DMS153 (cell line): ENCODE results near the gene AKR1C1.
"Not testable (repeated sequence)": the region's sequence is repeated elsewhere in the genome, so short reads cannot be mapped to it uniquely, and the experiment has no call there.

Experiments
- DNase-seq: peaks from one replicate; lab custom pipeline; 2025; lab: John Stamatoyannopoulos, UW

The AKR1C1 gene

DNA sequence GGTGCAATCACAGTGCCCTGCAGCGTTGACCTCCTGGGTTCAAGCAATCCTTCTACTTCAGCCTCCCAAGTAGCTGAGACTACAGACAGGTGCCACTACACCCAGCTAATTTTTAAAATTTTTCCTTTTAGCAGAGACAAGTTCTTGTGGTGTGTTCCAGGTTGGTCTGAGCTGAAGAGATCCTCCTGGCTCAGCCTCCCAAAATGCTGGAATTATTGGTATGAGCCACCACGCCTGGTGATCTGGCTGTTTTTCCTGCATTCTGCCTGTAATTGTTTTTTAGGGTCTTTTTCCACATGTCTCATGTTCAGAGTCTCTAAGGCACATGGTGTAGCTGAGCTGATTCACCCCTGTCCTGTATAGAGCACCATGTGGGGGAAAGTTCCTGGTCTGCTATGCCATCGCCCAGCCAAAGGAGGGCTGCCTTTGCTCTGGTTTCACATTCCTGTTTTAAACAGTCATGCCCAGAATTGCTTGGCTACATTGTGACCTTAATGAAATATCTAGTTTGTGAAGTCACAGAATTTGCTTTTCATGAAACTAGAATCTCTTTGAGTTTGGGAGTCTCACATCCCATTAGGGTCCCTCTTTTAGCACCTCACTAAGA, 55.6 kb downstream of the AKR1C1 start:
- DNase-seq, result not testable (repeated sequence)

DNA sequence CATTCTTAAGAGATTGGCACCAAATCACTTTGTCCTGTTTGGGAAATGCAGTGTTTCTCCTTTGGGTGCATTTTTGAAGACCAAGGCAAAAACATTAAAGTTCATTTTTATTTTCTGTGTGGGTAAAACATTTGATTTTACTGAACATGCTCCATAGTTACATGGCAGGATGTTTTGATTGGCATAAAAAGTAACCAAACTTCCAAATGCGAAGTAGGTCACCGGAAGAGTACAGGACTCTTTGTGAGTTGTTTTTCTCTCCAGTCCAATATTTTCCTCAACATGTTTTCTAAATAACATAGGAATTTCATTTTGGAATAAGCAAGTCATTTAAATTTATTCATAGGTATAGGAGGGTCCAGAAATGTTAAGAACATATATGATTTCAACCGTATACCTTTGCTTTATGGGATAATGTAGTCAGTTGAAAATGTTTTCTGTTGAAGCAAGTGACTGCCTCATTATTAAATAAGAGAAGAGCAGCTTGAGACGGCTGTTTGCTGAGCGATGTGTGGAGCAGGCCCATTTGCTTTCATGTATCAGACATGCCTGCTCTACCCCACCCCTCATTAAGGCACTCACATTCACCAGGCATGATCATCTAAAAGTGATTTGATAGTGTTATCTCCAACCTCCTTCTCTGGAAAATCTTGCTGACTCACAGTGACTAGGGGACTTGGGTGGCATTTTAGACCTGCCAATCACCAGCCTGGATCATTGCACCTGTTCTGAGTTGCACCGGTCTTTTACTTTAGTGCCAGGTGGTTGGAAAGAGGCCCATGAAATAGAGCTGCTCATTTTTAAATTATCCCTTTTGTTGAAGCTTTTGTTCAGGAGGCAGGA, 56.8 kb downstream of the AKR1C1 start:
- DNase-seq, result peak; percentile 75

DNA sequence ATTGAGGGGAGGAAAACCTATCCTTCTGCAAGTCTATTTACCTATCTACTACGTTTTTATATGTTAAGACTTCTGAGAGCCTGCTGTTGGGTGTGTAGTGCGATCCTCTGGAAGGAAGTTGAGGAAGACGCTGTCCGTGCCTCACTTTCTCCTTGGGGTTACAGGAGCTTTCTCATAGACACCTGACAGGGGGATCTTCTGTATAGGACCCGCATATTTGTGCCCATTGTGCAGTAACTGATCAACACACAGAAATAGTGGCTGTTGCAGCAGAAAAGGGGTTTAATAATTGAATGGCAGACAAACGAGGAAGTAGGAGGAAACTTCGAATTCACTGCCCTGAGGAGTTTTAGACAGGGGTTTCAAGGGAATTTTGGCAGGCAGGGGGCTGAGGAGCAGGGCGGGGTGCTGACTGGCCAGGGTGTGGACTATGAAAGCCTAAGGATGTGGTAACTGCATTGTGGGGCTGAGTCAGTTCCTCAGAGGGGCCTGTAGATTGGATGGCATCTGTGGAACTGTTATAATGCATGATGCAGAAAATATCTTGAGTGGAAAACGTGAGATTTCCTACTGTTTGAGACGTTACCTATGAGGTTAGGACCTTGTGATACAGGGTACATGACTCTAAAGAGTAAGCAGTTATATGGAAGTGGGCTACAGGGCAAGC, 58.5 kb downstream of the AKR1C1 start:
- not testable (repeated sequence) for DNase-seq

DNA sequence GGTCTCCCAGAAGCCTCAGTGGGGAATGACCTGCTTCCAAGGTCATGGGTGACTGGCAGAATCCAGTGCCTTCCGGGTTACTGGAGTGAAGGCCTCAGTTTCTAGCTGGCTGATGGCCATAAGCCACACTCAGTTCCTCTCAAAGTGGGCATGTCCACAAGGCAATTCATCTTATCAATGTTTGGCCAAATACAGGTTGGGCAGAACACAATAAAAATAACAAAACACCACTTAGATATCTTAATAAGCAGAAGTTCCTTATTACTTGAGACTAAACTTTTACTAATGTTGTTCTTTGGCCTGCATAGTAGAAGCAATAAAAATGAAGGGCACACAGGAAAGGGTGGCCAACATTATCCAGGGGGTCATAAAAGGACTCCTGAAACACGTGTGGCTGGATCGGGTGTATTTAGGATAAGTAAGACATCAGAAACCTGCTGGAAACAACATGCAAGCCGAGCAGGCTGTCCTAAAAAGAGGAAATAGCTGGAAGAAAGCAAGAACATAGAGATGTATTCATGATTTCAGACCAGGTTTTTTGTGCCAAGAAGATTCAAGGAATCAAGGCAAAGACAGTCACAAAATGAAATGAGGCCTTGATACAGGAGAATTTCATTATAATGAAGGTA, 60.1 kb downstream of the AKR1C1 start:
- no peak for DNase-seq

DNA sequence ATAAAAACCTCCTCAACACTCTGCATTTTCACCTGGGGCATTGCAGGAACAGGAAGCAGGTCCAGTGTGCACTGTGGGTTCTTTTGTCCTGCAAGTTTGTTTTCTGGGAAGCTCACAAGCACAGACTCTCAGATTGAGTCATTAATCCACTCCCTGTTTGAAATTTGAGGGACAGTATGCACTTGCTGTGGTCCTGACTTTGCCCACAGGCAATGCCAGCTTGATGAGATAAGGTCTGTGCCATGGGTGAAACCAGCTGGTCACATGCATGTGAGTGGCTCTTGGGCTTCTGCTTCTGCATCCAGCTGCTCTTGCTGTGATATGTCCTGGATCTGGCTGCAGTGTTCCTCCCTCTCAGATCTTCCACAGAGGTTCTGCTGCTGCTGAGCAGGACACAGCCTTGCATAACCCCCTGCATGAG, 62.3 kb downstream of the AKR1C1 start:
- not testable (repeated sequence) for DNase-seq

DNA sequence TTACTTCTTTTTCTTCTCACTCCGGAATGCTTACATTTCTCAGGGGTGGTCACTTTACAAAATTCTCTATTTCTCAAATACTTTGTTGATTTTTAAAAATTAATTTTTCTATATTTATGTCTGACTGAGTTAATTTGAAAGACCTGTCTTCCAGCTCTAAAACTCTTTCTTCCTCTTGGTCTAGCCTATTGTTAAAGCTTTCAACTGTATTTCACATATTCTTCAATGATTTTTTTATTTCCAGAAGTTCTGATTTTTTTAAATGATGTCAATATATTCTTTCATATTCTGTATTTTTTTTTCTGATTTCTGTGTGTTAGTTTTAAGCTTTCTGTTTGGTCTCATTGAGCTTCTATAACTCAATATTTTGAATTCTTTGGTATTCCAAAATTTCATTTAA, 67.8 kb downstream of the AKR1C1 start:
- DNase-seq, result no peak

DNA sequence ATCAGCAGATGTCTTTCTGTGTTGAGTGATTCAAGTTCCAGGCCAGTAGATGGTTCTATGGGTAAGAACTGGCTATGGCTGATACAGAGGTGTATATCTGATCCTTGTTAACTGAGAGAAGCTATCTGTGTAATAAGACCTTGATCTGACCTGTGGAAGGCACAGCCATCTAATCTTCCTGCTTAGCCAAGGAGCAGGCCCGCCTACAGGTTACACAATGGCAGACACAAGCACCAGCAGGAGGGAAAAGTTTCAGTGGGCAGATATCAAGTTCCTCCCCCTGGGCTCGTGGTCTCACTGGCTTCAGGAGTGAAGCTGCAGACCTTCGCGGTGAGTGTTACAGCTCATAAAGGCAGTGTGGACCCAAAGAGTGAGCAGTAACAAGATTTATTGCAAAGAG, 68.4 kb downstream of the AKR1C1 start:
- DNase-seq, result not testable (repeated sequence)

DNA sequence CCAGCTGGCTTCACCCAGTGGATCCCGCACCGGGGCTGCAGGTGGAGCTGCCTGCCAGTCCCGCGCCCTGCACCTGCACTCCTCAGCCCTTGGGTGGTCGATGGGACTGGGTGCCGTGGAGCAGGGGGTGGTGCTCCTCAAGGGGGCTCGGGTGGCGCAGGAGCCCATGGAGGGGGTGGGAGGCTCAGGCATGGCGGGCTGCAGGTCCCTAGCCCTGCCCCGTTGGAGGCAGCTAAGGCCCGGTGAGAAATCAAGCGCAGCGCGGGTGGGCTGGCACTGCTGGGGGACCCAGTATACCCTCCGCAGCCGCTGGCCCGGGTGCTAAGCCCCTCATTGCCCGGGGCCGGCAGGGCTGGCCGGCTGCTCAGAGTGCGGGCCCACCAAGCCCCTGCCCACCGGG, 69.2 kb downstream of the AKR1C1 start:
- not testable (repeated sequence) for DNase-seq
